ENCODE data around the gene NRBP1. TPM values are rescaled to one million over a fixed set of nuclear protein-coding genes. Genes with fewer than 3 reads are reported as not detected.

NRBP1 gene
- total RNA-seq, 1 experiment from 2014 or later = 66.6 TPM

- ATAC-seq (peak; percentile 79), DNase-seq (peak; percentile 85)
- H3K9me2 ChIP-seq (replicated peaks; ENCODE audit: low read length) = no peaks in the 10 kb centered on the region
- POLR2A ChIA-PET (ENCODE audit: unreplicated experiment) = interaction anchor here (0.8 kb wide), 1 partner anchor 27 kb away, joined by 4 read pairs; no protein-coding TSS in a partner anchor
- peaks cover 38% of the 10 kb centered on the region for H3K36me3 ChIP-seq (ENCODE audit: low read depth, low read length)
- no peaks in the 10 kb centered on the region for H3K27me3 ChIP-seq (ENCODE audit: low read length)
- H3K27ac ChIP-seq (ENCODE audit: low read length) = peak within 1 kb of the TSS; percentile 62
- H3F3A ChIP-seq (ENCODE audit: low read length, unreplicated experiment) = no peaks in the 10 kb centered on the region
- H4K20me1 ChIP-seq (ENCODE audit: low read length) = no peaks in the 10 kb centered on the region
- H3K9me3 ChIP-seq (ENCODE audit: low read length) = no peaks in the 10 kb centered on the region
- peak within 1 kb of the TSS; percentile 73 for H3K4me3 ChIP-seq (ENCODE audit: low read length)
- peak within 1 kb of the TSS; percentile 73 for H3K9ac ChIP-seq (ENCODE audit: low read length)
- BruUV-seq (replicated peaks) = TSS peak; percentile 9
- intact Hi-C loops (cut with micrococcal nuclease) = no loop called here
- H3K79me2 ChIP-seq (ENCODE audit: low read length) = peaks cover 3% of the 10 kb centered on the region; the same call in 1 of the 2 replicates
- H3K4me2 ChIP-seq (ENCODE audit: low read length) = peak within 1 kb of the TSS; percentile 91
- H3K4me1 ChIP-seq (ENCODE audit: insufficient read depth, low read length) = peaks cover 13% of the 10 kb centered on the region
- CTCF ChIA-PET = interaction anchor here (0.7 kb wide), 1 partner anchor 478 kb away, joined by 3 read pairs; no protein-coding TSS in a partner anchor
- peak within 1 kb of the TSS; percentile 62 for H2AFZ ChIP-seq (ENCODE audit: low read length)
- TF ChIP-seq CTCF (conservative IDR thresholded peaks at IDR 0.05; ENCODE audit: low read depth, low read length) (no peak), EZH2phosphoT487 (IDR thresholded peaks at IDR 0.05; ENCODE audit: borderline replicate concordance, low read length) (no peak), EZH2 (IDR thresholded peaks at IDR 0.05; ENCODE audit: low read length, unreplicated experiment) (no peak)
Observed at GRCh38 chr2:27380626-27381545, 47.5 kb upstream of the NRBP1 start, which contains the start of gene ZNF513. TSS of gene ZNF513 (minus strand) at chr2:27380734. CDS start at chr2:27380526, 208 bp downstream.

GRCh38 chr2:27381577-27382181, 46.8 kb upstream of the NRBP1 start:
- intact Hi-C loops (cut with micrococcal nuclease) = no loop called here
- POLR2A ChIA-PET (ENCODE audit: unreplicated experiment) = no interaction called here

More at GRCh38 chr2:27381577-27382181, 46.8 kb upstream of the NRBP1 start:
- Histone ChIP-seq H3K79me2 (ENCODE audit: low read length) (peaks cover 3% of the 10 kb centered on the region; the same call in 1 of the 2 replicates), H3K4me3 (ENCODE audit: low read length) (no peak overlapping the region), H4K20me1 (ENCODE audit: low read length) (no peaks in the 10 kb centered on the region), H3F3A (ENCODE audit: low read length, unreplicated experiment) (no peaks in the 10 kb centered on the region), H3K27me3 (ENCODE audit: low read length) (no peaks in the 10 kb centered on the region), H3K9me2 (replicated peaks; ENCODE audit: low read length) (no peaks in the 10 kb centered on the region), H3K36me3 (ENCODE audit: low read depth, low read length) (peaks cover 35% of the 10 kb centered on the region), H3K4me2 (ENCODE audit: low read length) (no peak overlapping the region), H2AFZ (ENCODE audit: low read length) (no peak overlapping the region), H3K27ac (ENCODE audit: low read length) (no peak overlapping the region), H3K4me1 (ENCODE audit: insufficient read depth, low read length) (peaks cover 13% of the 10 kb centered on the region), H3K9me3 (ENCODE audit: low read length) (no peaks in the 10 kb centered on the region), H3K9ac (ENCODE audit: low read length) (no peak overlapping the region)
- DNase-seq (no peak), ATAC-seq (no peak)
- CTCF ChIA-PET = no interaction called here
- TSS peak; percentile 44 for BruUV-seq (replicated peaks)
- no peak for TF ChIP-seq EZH2phosphoT487 (IDR thresholded peaks at IDR 0.05; ENCODE audit: borderline replicate concordance, low read length)
- TF ChIP-seq EZH2 (IDR thresholded peaks at IDR 0.05; ENCODE audit: low read length, unreplicated experiment) = no peak
- no peak for TF ChIP-seq CTCF (conservative IDR thresholded peaks at IDR 0.05; ENCODE audit: low read depth, low read length)

Data from PC-3 (cell line).